Measurements from ENCODE around the gene GPR151. TPM values are rescaled to one million over a fixed set of nuclear protein-coding genes. Genes with fewer than 3 reads are reported as not detected.

The GPR151 gene
- total and polyA plus RNA-seq, 2 of the 8 experiments (the other 6 are each of a cell fraction or from before 2014, with no cell fraction given), result 0.03 TPM; not detected in 1

GRCh38 chr5:146475190-146475780, 40.7 kb downstream of the GPR151 start:
- no peak overlapping the region for H3K27ac ChIP-seq (ENCODE audit: low read depth, low read length)
- no peak overlapping the region for H3K4ac ChIP-seq (replicated peaks; ENCODE audit: insufficient read length, low read depth, low read length)
- DNase-seq (ENCODE audit: low read depth in 1 of 2, low spot score in 2 of 2) (no peak), FAIRE-seq (no peak)
- no peak overlapping the region for H3K56ac ChIP-seq (replicated peaks; ENCODE audit: insufficient read length, low read depth, low read length)
- H3K36me3 ChIP-seq (ENCODE audit: control insufficient read depth in 2 of 4, insufficient read depth in 4 of 4, low read length in 3 of 4), result peaks cover 12 to 74% (median 38%) of the 10 kb centered on the region in 4 experiments
- H4K91ac ChIP-seq (replicated peaks; ENCODE audit: insufficient read length, low read length), result no peak overlapping the region
- H3K9me3 ChIP-seq (ENCODE audit: insufficient read depth in 2 of 2, low read depth in 1 of 2, low read length in 1 of 2), result no peaks in the 10 kb centered on the region
- no peak overlapping the region for H3K4me3 ChIP-seq (ENCODE audit: extremely low read depth in 1 of 4, insufficient read depth in 2 of 4, low read depth in 3 of 4, low read length in 4 of 4)
- H3K79me2 ChIP-seq (ENCODE audit: control insufficient read depth in 1 of 2, insufficient read depth in 2 of 2, low read length in 2 of 2), result 0 out of 4 replicates have a peak, but pooled peaks cover 0 to 10% of the 10 kb centered on the region in 2 experiments
- no peak overlapping the region for H4K5ac ChIP-seq (ENCODE audit: insufficient read length, low read depth, low read length)
- no peak overlapping the region for H2BK120ac ChIP-seq (replicated peaks; ENCODE audit: low read depth, low read length)
- H2BK20ac ChIP-seq (ENCODE audit: low read length), result no peak overlapping the region
- H3K27me3 ChIP-seq (replicated peaks in 1 of 4; ENCODE audit: control insufficient read depth in 3 of 4, extremely low read depth in 1 of 4, insufficient read depth in 3 of 4, low read length in 3 of 4), result no peaks in the 10 kb centered on the region
- no peak overlapping the region for H2AFZ ChIP-seq (ENCODE audit: low read length)
- H3K23ac ChIP-seq (ENCODE audit: insufficient read length), result no peak overlapping the region
- no peak overlapping the region for H3K14ac ChIP-seq (ENCODE audit: insufficient read length)
- no peak overlapping the region for H2BK12ac ChIP-seq (ENCODE audit: low read depth, low read length)
- CTCF ChIA-PET (ENCODE audit: partially characterized antibody), result interaction anchor here (0.7 kb wide), 1 partner anchor 345 kb away, joined by 3 read pairs; no protein-coding TSS in a partner anchor
- no peak overlapping the region for H4K8ac ChIP-seq (ENCODE audit: extremely low read depth, insufficient read depth, low read length)
- no peak overlapping the region for H2BK5ac ChIP-seq (ENCODE audit: low read depth, low read length)
- H3K9ac ChIP-seq (replicated peaks in 1 of 4; ENCODE audit: extremely low read depth in 1 of 4, low read depth in 3 of 4, low read length in 3 of 4), result no peak overlapping the region
- H3K18ac ChIP-seq (ENCODE audit: extremely low read depth, low read length), result no peak overlapping the region
- H2BK15ac ChIP-seq (ENCODE audit: low read length), result no peak overlapping the region
- H3K4me2 ChIP-seq (ENCODE audit: insufficient read depth in 1 of 2, low read depth in 2 of 2, low read length in 2 of 2), result no peak overlapping the region
- WGBS, 2 experiments (ENCODE audit: extremely low coverage in 1 of 2, insufficient coverage in 1 of 2, insufficient read length in 1 of 2, insufficient replicate concordance in 2 of 2, low coverage in 1 of 2, low lambda C conversion rate in 2 of 2, missing lambda C conversion rate in 1 of 2), result 81% methylated on average over 4 of the region's 4 CpGs; no CpG with 5 or more reads in 1 of the 2 experiments
- H3K4me1 ChIP-seq (replicated peaks in 1 of 4; ENCODE audit: control insufficient read depth in 3 of 4, insufficient read depth in 4 of 4, low read length in 3 of 4), result no peaks in the 10 kb centered on the region
- no peak for TF ChIP-seq EP300 (IDR thresholded peaks at IDR 0.05; ENCODE audit: borderline replicate concordance in 1 of 2, low read depth in 2 of 2, low read length in 2 of 2)
- no peak for TF ChIP-seq JUND (IDR thresholded peaks at IDR 0.05; ENCODE audit: low read length)
- TF ChIP-seq CREB1 (IDR thresholded peaks at IDR 0.05), result no peak
- no peak for TF ChIP-seq BRCA1 (IDR thresholded peaks at IDR 0.05; ENCODE audit: low read depth, low read length)
- TF ChIP-seq, protein P1, sequence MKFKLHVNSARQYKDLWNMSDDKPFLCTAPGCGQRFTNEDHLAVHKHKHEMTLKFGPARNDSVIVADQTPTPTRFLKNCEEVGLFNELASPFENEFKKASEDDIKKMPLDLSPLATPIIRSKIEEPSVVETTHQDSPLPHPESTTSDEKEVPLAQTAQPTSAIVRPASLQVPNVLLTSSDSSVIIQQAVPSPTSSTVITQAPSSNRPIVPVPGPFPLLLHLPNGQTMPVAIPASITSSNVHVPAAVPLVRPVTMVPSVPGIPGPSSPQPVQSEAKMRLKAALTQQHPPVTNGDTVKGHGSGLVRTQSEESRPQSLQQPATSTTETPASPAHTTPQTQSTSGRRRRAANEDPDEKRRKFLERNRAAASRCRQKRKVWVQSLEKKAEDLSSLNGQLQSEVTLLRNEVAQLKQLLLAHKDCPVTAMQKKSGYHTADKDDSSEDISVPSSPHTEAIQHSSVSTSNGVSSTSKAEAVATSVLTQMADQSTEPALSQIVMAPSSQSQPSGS (IDR thresholded peaks at IDR 0.05; ENCODE audit: low read length), result no peak
- no peak for TF ChIP-seq ZNF274 (IDR thresholded peaks at IDR 0.05; ENCODE audit: borderline replicate concordance, extremely low read depth, low read length)
- TF ChIP-seq SUZ12 (IDR thresholded peaks at IDR 0.05; ENCODE audit: low read length), result no peak
- TF ChIP-seq RXRA (IDR thresholded peaks at IDR 0.05; ENCODE audit: insufficient read depth, low read depth, low read length), result no peak
- no peak for TF ChIP-seq CTBP2 (IDR thresholded peaks at IDR 0.05; ENCODE audit: borderline replicate concordance, insufficient read depth, insufficient read length, low read length)
- no peak for TF ChIP-seq TEAD4 (IDR thresholded peaks at IDR 0.05; ENCODE audit: low read depth, low read length)
- no peak for TF ChIP-seq GABPA (IDR thresholded peaks at IDR 0.05; ENCODE audit: borderline replicate concordance, insufficient read depth, low read length)
- TF ChIP-seq SP1 (IDR thresholded peaks at IDR 0.05; ENCODE audit: low read depth, low read length), result no peak
- H4K20me1 ChIP-seq (replicated peaks in 1 of 2; ENCODE audit: control insufficient read depth in 1 of 2, insufficient read depth in 2 of 2, low read length in 2 of 2), result peaks cover 1 to 2% of the 10 kb centered on the region in 2 experiments
- POLR2A ChIA-PET (ENCODE audit: partially characterized antibody), result no interaction called here
- H3K79me1 ChIP-seq (ENCODE audit: low read depth, low read length), result no peaks in the 10 kb centered on the region
- no peaks in the 10 kb centered on the region for H3K23me2 ChIP-seq (ENCODE audit: low read depth, low read length)
- H2AK5ac ChIP-seq (ENCODE audit: low read depth, low read length), result no peak overlapping the region
